B cell (primary cell): ENCODE data around the gene CNTD1.

Source experiments
- CTCF ChIP-seq: fragments of 200-600 bp; IDR thresholded peaks from one replicate; pipeline ENCODE4 v1.8.0; 2022; ENCODE audit warnings: antibody characterized with exemption, mild to moderate bottlenecking
- EZH2 ChIP-seq: IDR thresholded peaks from 2 replicates; pipeline ENCODE4 v1.6.1; 2012; ENCODE audit warnings: borderline replicate concordance, low read depth, mild to moderate bottlenecking, moderate library complexity, low read length; ENCODE audit not compliant: insufficient read depth, poor library complexity, severe bottlenecking

GRCh38 chr17:42751628-42752027 lies 47.0 kb upstream of the CNTD1 start:
- TF ChIP-seq CTCF (no peak), EZH2 (no peak)
